A549 (cell line): ENCODE results near the gene FBXL7.

Source experiments
- BHLHE40 ChIP-seq: IDR thresholded peaks from 2 replicates; pipeline ENCODE4 v1.6.1; 2012; ENCODE audit warnings: low read depth, low read length, inconsistent platforms
- CEBPB ChIP-seq, 2 experiments: fragments of >200 bp in 1 of 2; sonication (Bioruptor Twin) in 1 of 2; formaldehyde crosslinking in 1 of 2; IDR thresholded peaks; 2 replicates each; pipeline ENCODE4 v1.6.1; 2012 to 2016
- EP300 ChIP-seq, 2 experiments: fragments of >200 bp; sonication (Bioruptor Twin); formaldehyde crosslinking; IDR thresholded peaks; 2 replicates in 1 of 2; 3 replicates in 1 of 2; pipeline ENCODE4 v1.6.1; 2016 to 2017
- GATA3 ChIP-seq: IDR thresholded peaks from 2 replicates; pipeline ENCODE4 v1.6.1; 2012; ENCODE audit warnings: borderline replicate concordance
- JUNB ChIP-seq: fragments of >200 bp; sonication (Bioruptor Twin); formaldehyde crosslinking; IDR thresholded peaks from 2 replicates; pipeline ENCODE4 v1.6.1; 2016
- POLR2A ChIP-seq: IDR thresholded peaks from 2 replicates; pipeline ENCODE4 v1.6.1; 2012; ENCODE audit warnings: mild to moderate bottlenecking, low read length
- SMC3 ChIP-seq: fragments of >200 bp; sonication (Bioruptor Twin); formaldehyde crosslinking; IDR thresholded peaks from 3 replicates; pipeline ENCODE4 v1.6.1; 2018; ENCODE audit warnings: inconsistent platforms
- TP53 ChIP-seq: fragments of 250-450 bp; sonication (Bioruptor Pico); IDR thresholded peaks from 2 replicates; pipeline ENCODE4 v1.5.0; 2021; ENCODE audit warnings: mild to moderate bottlenecking, moderate library complexity
- TF ChIP-seq, protein P1 (sequence below): fragments of >200 bp; sonication (Bioruptor Twin); formaldehyde crosslinking; IDR thresholded peaks from 3 replicates; pipeline ENCODE4 v1.5.1; 2016
- TF ChIP-seq, protein P2 (sequence below): IDR thresholded peaks from 2 replicates; pipeline ENCODE4 v1.6.1; 2012
- TF ChIP-seq, protein P3 (sequence below): IDR thresholded peaks from 2 replicates; pipeline ENCODE4 v1.6.1; 2012; ENCODE audit warnings: low read depth, borderline replicate concordance
- TF ChIP-seq, protein P4 (sequence below): fragments of 200-600 bp; sonication (generic); IDR thresholded peaks from 2 replicates; pipeline ENCODE4 v1.6.1; 2016; ENCODE audit warnings: antibody characterized with exemption, mild to moderate bottlenecking, moderate library complexity

DNA sequence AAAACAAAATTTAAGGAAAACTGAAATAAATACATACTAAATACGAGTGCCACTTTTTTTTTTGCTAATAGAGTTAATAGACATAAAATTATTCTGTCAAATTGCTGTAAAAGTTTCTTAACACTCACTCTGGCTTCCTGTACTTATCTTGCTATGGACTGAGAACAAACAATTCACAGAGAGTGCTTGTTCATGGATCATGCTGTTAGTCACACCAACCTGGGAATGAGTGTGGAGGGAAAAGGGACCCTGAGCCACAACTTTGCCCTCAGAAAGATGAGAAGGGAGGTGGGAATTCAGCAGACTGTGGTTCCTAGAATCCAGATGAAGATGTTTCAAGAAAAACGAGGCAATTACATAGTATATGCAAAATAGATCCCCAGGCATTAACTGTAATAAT is 246.9 kb downstream of the FBXL7 start:
- TF ChIP-seq JUNB: no peak
- TF ChIP-seq, protein P1, sequence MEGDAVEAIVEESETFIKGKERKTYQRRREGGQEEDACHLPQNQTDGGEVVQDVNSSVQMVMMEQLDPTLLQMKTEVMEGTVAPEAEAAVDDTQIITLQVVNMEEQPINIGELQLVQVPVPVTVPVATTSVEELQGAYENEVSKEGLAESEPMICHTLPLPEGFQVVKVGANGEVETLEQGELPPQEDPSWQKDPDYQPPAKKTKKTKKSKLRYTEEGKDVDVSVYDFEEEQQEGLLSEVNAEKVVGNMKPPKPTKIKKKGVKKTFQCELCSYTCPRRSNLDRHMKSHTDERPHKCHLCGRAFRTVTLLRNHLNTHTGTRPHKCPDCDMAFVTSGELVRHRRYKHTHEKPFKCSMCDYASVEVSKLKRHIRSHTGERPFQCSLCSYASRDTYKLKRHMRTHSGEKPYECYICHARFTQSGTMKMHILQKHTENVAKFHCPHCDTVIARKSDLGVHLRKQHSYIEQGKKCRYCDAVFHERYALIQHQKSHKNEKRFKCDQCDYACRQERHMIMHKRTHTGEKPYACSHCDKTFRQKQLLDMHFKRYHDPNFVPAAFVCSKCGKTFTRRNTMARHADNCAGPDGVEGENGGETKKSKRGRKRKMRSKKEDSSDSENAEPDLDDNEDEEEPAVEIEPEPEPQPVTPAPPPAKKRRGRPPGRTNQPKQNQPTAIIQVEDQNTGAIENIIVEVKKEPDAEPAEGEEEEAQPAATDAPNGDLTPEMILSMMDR: no peak
- TF ChIP-seq, protein P2, sequence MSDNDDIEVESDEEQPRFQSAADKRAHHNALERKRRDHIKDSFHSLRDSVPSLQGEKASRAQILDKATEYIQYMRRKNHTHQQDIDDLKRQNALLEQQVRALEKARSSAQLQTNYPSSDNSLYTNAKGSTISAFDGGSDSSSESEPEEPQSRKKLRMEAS: no peak
- no peak for TF ChIP-seq EP300 (IDR thresholded peaks at IDR 0.05)
- TF ChIP-seq POLR2A: no peak
- TF ChIP-seq BHLHE40: no peak
- TF ChIP-seq SMC3: no peak
- TF ChIP-seq CEBPB (IDR thresholded peaks at IDR 0.05): no peak
- TF ChIP-seq, protein P3, sequence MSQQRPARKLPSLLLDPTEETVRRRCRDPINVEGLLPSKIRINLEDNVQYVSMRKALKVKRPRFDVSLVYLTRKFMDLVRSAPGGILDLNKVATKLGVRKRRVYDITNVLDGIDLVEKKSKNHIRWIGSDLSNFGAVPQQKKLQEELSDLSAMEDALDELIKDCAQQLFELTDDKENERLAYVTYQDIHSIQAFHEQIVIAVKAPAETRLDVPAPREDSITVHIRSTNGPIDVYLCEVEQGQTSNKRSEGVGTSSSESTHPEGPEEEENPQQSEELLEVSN: no peak
- no peak for TF ChIP-seq GATA3
- TF ChIP-seq, protein P4, sequence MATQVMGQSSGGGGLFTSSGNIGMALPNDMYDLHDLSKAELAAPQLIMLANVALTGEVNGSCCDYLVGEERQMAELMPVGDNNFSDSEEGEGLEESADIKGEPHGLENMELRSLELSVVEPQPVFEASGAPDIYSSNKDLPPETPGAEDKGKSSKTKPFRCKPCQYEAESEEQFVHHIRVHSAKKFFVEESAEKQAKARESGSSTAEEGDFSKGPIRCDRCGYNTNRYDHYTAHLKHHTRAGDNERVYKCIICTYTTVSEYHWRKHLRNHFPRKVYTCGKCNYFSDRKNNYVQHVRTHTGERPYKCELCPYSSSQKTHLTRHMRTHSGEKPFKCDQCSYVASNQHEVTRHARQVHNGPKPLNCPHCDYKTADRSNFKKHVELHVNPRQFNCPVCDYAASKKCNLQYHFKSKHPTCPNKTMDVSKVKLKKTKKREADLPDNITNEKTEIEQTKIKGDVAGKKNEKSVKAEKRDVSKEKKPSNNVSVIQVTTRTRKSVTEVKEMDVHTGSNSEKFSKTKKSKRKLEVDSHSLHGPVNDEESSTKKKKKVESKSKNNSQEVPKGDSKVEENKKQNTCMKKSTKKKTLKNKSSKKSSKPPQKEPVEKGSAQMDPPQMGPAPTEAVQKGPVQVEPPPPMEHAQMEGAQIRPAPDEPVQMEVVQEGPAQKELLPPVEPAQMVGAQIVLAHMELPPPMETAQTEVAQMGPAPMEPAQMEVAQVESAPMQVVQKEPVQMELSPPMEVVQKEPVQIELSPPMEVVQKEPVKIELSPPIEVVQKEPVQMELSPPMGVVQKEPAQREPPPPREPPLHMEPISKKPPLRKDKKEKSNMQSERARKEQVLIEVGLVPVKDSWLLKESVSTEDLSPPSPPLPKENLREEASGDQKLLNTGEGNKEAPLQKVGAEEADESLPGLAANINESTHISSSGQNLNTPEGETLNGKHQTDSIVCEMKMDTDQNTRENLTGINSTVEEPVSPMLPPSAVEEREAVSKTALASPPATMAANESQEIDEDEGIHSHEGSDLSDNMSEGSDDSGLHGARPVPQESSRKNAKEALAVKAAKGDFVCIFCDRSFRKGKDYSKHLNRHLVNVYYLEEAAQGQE: no peak
- TF ChIP-seq TP53 (CRISPR knock-in tag): no peak
